A549 (cell line): ENCODE data around the gene TCERG1L.

ENCODE experiments used
- ESRRA ChIP-seq: fragments of 150-350 bp; IDR thresholded peaks from 2 replicates; pipeline ENCODE4 v1.6.1; 2014; ENCODE audit warnings: mild to moderate bottlenecking, low read length, borderline replicate concordance
- MAZ ChIP-seq: fragments of 150-350 bp; IDR thresholded peaks from 2 replicates; pipeline ENCODE4 v1.6.1; 2014; ENCODE audit warnings: antibody characterized with exemption, low read depth, low read length, borderline replicate concordance
- REST ChIP-seq: fragments of 200-600 bp; sonication (generic); IDR thresholded peaks from 2 replicates; pipeline ENCODE4 v1.6.1; 2016; ENCODE audit warnings: antibody characterized with exemption, mild to moderate bottlenecking, moderate library complexity
- RFX5 ChIP-seq: fragments of 450-650 bp; IDR thresholded peaks from 2 replicates; pipeline ENCODE4 v1.7.1; 2014; ENCODE audit warnings: antibody characterized with exemption, mild to moderate bottlenecking, moderate library complexity

DNA sequence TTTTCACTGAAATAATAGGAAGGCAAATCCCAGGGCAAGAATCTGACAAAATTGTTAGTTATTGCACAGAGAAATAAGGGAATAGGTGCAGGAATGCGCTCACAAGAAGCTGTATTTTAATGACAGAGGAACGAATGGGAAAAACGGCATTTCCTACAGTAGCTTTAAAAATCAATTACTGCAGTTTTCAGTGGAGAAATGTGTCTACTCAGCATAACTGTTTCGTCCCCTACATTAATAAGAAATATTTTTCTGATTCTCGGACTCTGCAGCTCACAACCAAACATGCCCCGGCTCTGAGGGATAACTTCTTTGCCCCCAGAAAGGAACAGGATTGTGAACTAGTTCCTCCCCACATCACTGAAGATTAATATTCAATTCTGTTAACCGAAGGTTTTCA lies 44.9 kb upstream of the TCERG1L start:
- TF ChIP-seq REST: no peak
- no peak for TF ChIP-seq ESRRA
- no peak for TF ChIP-seq RFX5
- TF ChIP-seq MAZ: no peak
